Suprapubic skin (tissue), 4 donors: ENCODE results near the gene RHOG. TPM values are rescaled to one million over a fixed set of nuclear protein-coding genes. Genes with fewer than 3 reads are reported as not detected.

Source experiments
- DNase-seq, 2 donors: peaks; one replicate each; pipeline ENCODE4 v3.0.0-alpha.2; 2019; ENCODE audit warnings: low spot score in 2 of 2
- H3K27ac ChIP-seq: fragments of 200-600 bp; sonication (generic); one replicate; pipeline ENCODE4 v1.5.1; 2019
- H3K27me3 ChIP-seq: fragments of 200-600 bp; sonication (generic); one replicate; pipeline ENCODE4 v1.5.1; 2019
- H3K36me3 ChIP-seq: fragments of 200-600 bp; sonication (generic); one replicate; pipeline ENCODE4 v1.5.1; 2019
- H3K4me1 ChIP-seq: fragments of 200-600 bp; sonication (generic); one replicate; pipeline ENCODE4 v1.5.1; 2019
- H3K4me3 ChIP-seq: fragments of 200-600 bp; sonication (generic); one replicate; pipeline ENCODE4 v1.5.1; 2019; ENCODE audit warnings: mild to moderate bottlenecking
- H3K9me3 ChIP-seq: fragments of 200-600 bp; sonication (generic); one replicate; pipeline ENCODE4 v1.5.1; 2019
- CTCF ChIP-seq, 2 donors: fragments of 200-600 bp in 1 of 2; fragments of 450-650 bp in 1 of 2; sonication (generic) in 1 of 2; IDR thresholded peaks; one replicate each; pipeline ENCODE4 v1.5.1; 2016 to 2019; ENCODE audit warnings: antibody characterized with exemption in 2 of 2, mild to moderate bottlenecking in 1 of 2, moderate library complexity in 1 of 2
- EP300 ChIP-seq: sonication (generic); formaldehyde crosslinking; IDR thresholded peaks from one replicate; pipeline ENCODE4 v1.6.1; 2017; ENCODE audit warnings: antibody characterized with exemption
- POLR2A ChIP-seq, 2 donors: fragments of 450-650 bp; IDR thresholded peaks; one replicate each; pipeline ENCODE4 v1.6.1; 2017; ENCODE audit warnings: antibody characterized with exemption in 2 of 2, mild to moderate bottlenecking in 2 of 2, moderate library complexity in 2 of 2
- POLR2AphosphoS5 ChIP-seq, 3 donors: sonication (generic); formaldehyde crosslinking; IDR thresholded peaks; one replicate each; pipeline ENCODE4 v1.6.1; 2017; ENCODE audit warnings: antibody characterized with exemption in 3 of 3
- WGBS: methylation state at CpG from one replicate; pipeline ENCODE4 v1.1.5; 2018; 5-methylcytosine and 5-hydroxymethylcytosine counted together
- total RNA-seq, 4 donors: library from RNA; depleted of rRNA; stranded (reverse); fragments of >200 nt; gene quantifications; one replicate each; pipeline ENCODE4 v1.1.0, GENCODE V29; 2016

The RHOG gene
- total RNA-seq, 4 donors from 2014 or later: 36.6 to 47.3 (median 39.3) TPM

- Histone ChIP-seq H3K27me3 (no peaks in the 10 kb centered on the region), H3K4me3 (no peak overlapping the region), H3K9me3 (no peaks in the 10 kb centered on the region), H3K36me3 (no peaks in the 10 kb centered on the region), H3K27ac (no peak overlapping the region), H3K4me1 (peaks cover 16% of the 10 kb centered on the region)
- no peak for TF ChIP-seq POLR2AphosphoS5 (IDR thresholded peaks at IDR 0.05)
- no peak for TF ChIP-seq CTCF (IDR thresholded peaks at IDR 0.05)
- no peak for TF ChIP-seq EP300
- TF ChIP-seq POLR2A (IDR thresholded peaks at IDR 0.05): no peak
- no peak for DNase-seq
- 73% methylated on average over 1 of the region's 1 CpG for WGBS
Observed at GRCh38 chr11:3845246-3845645, 4.5 kb upstream of the RHOG start.

GRCh38 chr11:3843326-3843725 is 2.6 kb upstream of the RHOG start:
- no peaks in the 10 kb centered on the region for H3K27me3 ChIP-seq
- DNase-seq: no peak
- no peaks in the 10 kb centered on the region for H3K9me3 ChIP-seq
- H3K27ac ChIP-seq: no peak overlapping the region
- H3K36me3 ChIP-seq: no peaks in the 10 kb centered on the region
- 87% methylated on average over 3 of the region's 3 CpGs for WGBS
- H3K4me3 ChIP-seq: no peak overlapping the region
- peaks cover 28% of the 10 kb centered on the region for H3K4me1 ChIP-seq
- TF ChIP-seq CTCF (IDR thresholded peaks at IDR 0.05) (no peak), EP300 (no peak), POLR2AphosphoS5 (IDR thresholded peaks at IDR 0.05) (no peak), POLR2A (IDR thresholded peaks at IDR 0.05) (no peak)

- Histone ChIP-seq H3K4me3 (peak overlapping the region; percentile 94), H3K36me3 (no peaks in the 10 kb centered on the region), H3K27ac (peak overlapping the region; percentile 99), H3K4me1 (peaks cover 44% of the 10 kb centered on the region), H3K27me3 (no peaks in the 10 kb centered on the region), H3K9me3 (no peaks in the 10 kb centered on the region)
- TF ChIP-seq POLR2A (IDR thresholded peaks at IDR 0.05): no peak
- peak; percentile 31 to 85 for TF ChIP-seq CTCF (IDR thresholded peaks at IDR 0.05)
- no peak for TF ChIP-seq EP300
- TF ChIP-seq POLR2AphosphoS5 (IDR thresholded peaks at IDR 0.05): peak in 2 of 3 donors; percentile 27 to 57
- whole genome bisulfite sequencing: 50% methylated on average over 21 of the region's 44 CpGs
- peak in 1 of 2 donors; percentile 91 for DNase-seq
Observed at GRCh38 chr11:3841426-3842350, 929 bp upstream of the RHOG start.

- Histone ChIP-seq H3K36me3 (peaks cover 4% of the 10 kb centered on the region), H3K27ac (peak overlapping the region; percentile 99), H3K4me1 (peaks cover 55% of the 10 kb centered on the region), H3K27me3 (no peaks in the 10 kb centered on the region), H3K9me3 (no peaks in the 10 kb centered on the region), H3K4me3 (peak overlapping the region; percentile 94)
- TF ChIP-seq EP300 (no peak), POLR2AphosphoS5 (IDR thresholded peaks at IDR 0.05) (no peak), CTCF (IDR thresholded peaks at IDR 0.05) (no peak), POLR2A (IDR thresholded peaks at IDR 0.05) (no peak)
- DNase-seq: peak; percentile 84 to 86
- 5% methylated on average over 3 of the region's 46 CpGs for WGBS
Observed at GRCh38 chr11:3840004-3840869, 522 bp downstream of the RHOG start.
